Measurements from ENCODE around the gene PIP5K1B.

The PIP5K1B gene

GRCh38 chr9:68819065-68819464 lies 114.0 kb downstream of the PIP5K1B start:
- CTCF ChIA-PET: no interaction called here
- POLR2A ChIA-PET (ENCODE audit: low non-redundant PET): no interaction called here
- no peak for TF ChIP-seq CTCF (conservative IDR thresholded peaks at IDR 0.05; ENCODE audit: low read depth)
- no peak overlapping the region for H3K27ac ChIP-seq
- no peak for DNase-seq (ENCODE audit: low spot score)

- ChIA-PET CTCF (interaction anchor here (0.6 kb wide), 1 partner anchor 23 kb away, joined by 3 read pairs; no protein-coding TSS in a partner anchor), POLR2A (ENCODE audit: low non-redundant PET) (no interaction called here)
- no peak overlapping the region for H3K27ac ChIP-seq
- no peak for TF ChIP-seq CTCF (conservative IDR thresholded peaks at IDR 0.05; ENCODE audit: low read depth)
- DNase-seq (ENCODE audit: low spot score): no peak
These were observed 116.9 kb downstream of the PIP5K1B start for GRCh38 chr9:68821911-68822310.

- ChIA-PET POLR2A (ENCODE audit: low non-redundant PET) (no interaction called here), CTCF (interaction anchor here (0.6 kb wide), 1 partner anchor 23 kb away, joined by 3 read pairs; no protein-coding TSS in a partner anchor)
- no peak for DNase-seq (ENCODE audit: low spot score)
- no peak overlapping the region for H3K27ac ChIP-seq
- TF ChIP-seq CTCF (conservative IDR thresholded peaks at IDR 0.05; ENCODE audit: low read depth): no peak
These were observed 117.6 kb downstream of the PIP5K1B start for GRCh38 chr9:68822596-68823165.

- POLR2A ChIA-PET (ENCODE audit: low non-redundant PET): no interaction called here
- DNase-seq (ENCODE audit: low spot score): no peak
- no peak overlapping the region for H3K27ac ChIP-seq
- CTCF ChIA-PET: interaction anchor here (0.6 to 0.7 kb wide), 3 partner anchors 46 to 596 kb away, joined by 3 read pairs; no protein-coding TSS in a partner anchor
- TF ChIP-seq CTCF (conservative IDR thresholded peaks at IDR 0.05; ENCODE audit: low read depth): no peak
These were observed 120.9 kb downstream of the PIP5K1B start for GRCh38 chr9:68825762-68826472.

GRCh38 chr9:68827837-68828744 lies 123.1 kb downstream of the PIP5K1B start:
- no peak for TF ChIP-seq CTCF (conservative IDR thresholded peaks at IDR 0.05; ENCODE audit: low read depth)
- POLR2A ChIA-PET (ENCODE audit: low non-redundant PET): no interaction called here
- CTCF ChIA-PET: no interaction called here
- H3K27ac ChIP-seq: no peak overlapping the region
- DNase-seq (ENCODE audit: low spot score): no peak

- ChIA-PET POLR2A (ENCODE audit: low non-redundant PET) (no interaction called here), CTCF (no interaction called here)
- no peak for DNase-seq (ENCODE audit: low spot score)
- TF ChIP-seq CTCF (conservative IDR thresholded peaks at IDR 0.05; ENCODE audit: low read depth): no peak
- H3K27ac ChIP-seq: no peak overlapping the region
These were observed 127.1 kb downstream of the PIP5K1B start for GRCh38 chr9:68832101-68832500.

Measured in RWPE1 (cell line).